Keratinocyte (primary cell): Measurements from ENCODE around the gene METTL26. TPM values are rescaled to one million over a fixed set of nuclear protein-coding genes. Genes with fewer than 3 reads are reported as not detected.
A peak's percentile ranks its signal among the peaks of the same experiment; 100 is the strongest.

Experiments
- DNase-seq: peaks from one replicate; pipeline ENCODE4 v3.0.0-alpha.2; 2011; ENCODE audit warnings: low read depth, missing footprints, low spot score
- FAIRE-seq: peaks from 2 replicates; lab custom pipeline; 2011; peaks lifted over from hg19 to GRCh38; lab: Jason Lieb, UNC
- H2AFZ ChIP-seq: 2 replicates; pipeline ENCODE4 v1.6.0; 2012; ENCODE audit warnings: low read length, control low read depth, inconsistent platforms; ENCODE audit not compliant: control insufficient read depth
- H3K27ac ChIP-seq: 2 replicates; pipeline ENCODE4 v1.5.1; 2011; ENCODE audit warnings: low read length; ENCODE audit not compliant: control insufficient read depth, insufficient read depth
- H3K27me3 ChIP-seq: 3 replicates; pipeline ENCODE4 v1.6.0; 2011; ENCODE audit warnings: low read length; ENCODE audit not compliant: control insufficient read depth, insufficient read depth; ENCODE audit errors: extremely low read depth
- H3K36me3 ChIP-seq, 2 experiments: 2 replicates in 1 of 2; 3 replicates in 1 of 2; pipeline ENCODE4 v1.5.1; 2011; ENCODE audit warnings: low read length in 2 of 2, mild to moderate bottlenecking in 1 of 2; ENCODE audit not compliant: control insufficient read depth in 2 of 2, insufficient read depth in 2 of 2; ENCODE audit errors: extremely low read depth in 1 of 2
- H3K4me1 ChIP-seq: 3 replicates; pipeline ENCODE4 v1.5.1; 2011; ENCODE audit warnings: low read length; ENCODE audit not compliant: control insufficient read depth, insufficient read depth; ENCODE audit errors: extremely low read depth
- H3K4me2 ChIP-seq: 3 replicates; pipeline ENCODE4 v1.6.0; 2011; ENCODE audit warnings: low read depth, low read length; ENCODE audit not compliant: control insufficient read depth, insufficient read depth; ENCODE audit errors: extremely low read depth
- H3K4me3 ChIP-seq, 3 experiments: fragments of 200-600 bp in 1 of 3; sonication (generic) in 1 of 3; 2 replicates in 2 of 3; 3 replicates in 1 of 3; pipeline ENCODE4 v1.5.1; 2011 to 2016; ENCODE audit warnings: low read length in 3 of 3, mild to moderate bottlenecking in 3 of 3, control low read depth in 2 of 3, inconsistent platforms in 1 of 3, low read depth in 1 of 3, mixed read lengths in 1 of 3, mixed run types in 1 of 3, moderate library complexity in 1 of 3; ENCODE audit not compliant: control insufficient read depth in 2 of 3, insufficient read depth in 2 of 3; ENCODE audit errors: extremely low read depth in 1 of 3
- H3K79me2 ChIP-seq: 2 replicates; pipeline ENCODE4 v1.6.0; 2012; ENCODE audit warnings: low read length; ENCODE audit not compliant: control insufficient read depth, insufficient read depth
- H3K9ac ChIP-seq: 3 replicates; pipeline ENCODE4 v1.6.0; 2011; ENCODE audit warnings: low read length; ENCODE audit not compliant: control insufficient read depth, insufficient read depth; ENCODE audit errors: extremely low read depth
- H3K9me1 ChIP-seq: 3 replicates; pipeline ENCODE4 v1.6.0; 2011; ENCODE audit warnings: low read length; ENCODE audit not compliant: control insufficient read depth, insufficient read depth; ENCODE audit errors: extremely low read depth
- H3K9me3 ChIP-seq: 2 replicates; pipeline ENCODE4 v1.5.1; 2012; ENCODE audit warnings: low read depth, low read length; ENCODE audit not compliant: control insufficient read depth
- H4K20me1 ChIP-seq: 3 replicates; pipeline ENCODE4 v1.6.0; 2011; ENCODE audit warnings: low read length; ENCODE audit not compliant: control insufficient read depth, insufficient read depth; ENCODE audit errors: extremely low read depth
- CTCF ChIP-seq, 3 experiments: IDR thresholded peaks in 1 of 3; conservative IDR thresholded peaks in 1 of 3; optimal IDR thresholded peaks in 1 of 3; 2 replicates in 2 of 3; 3 replicates in 1 of 3; pipeline versions ENCODE3 to v1.5.1; 2011; ENCODE audit warnings: low read length in 3 of 3, mild to moderate bottlenecking in 3 of 3, moderate library complexity in 2 of 3, control low read depth in 1 of 3, inconsistent platforms in 1 of 3; ENCODE audit not compliant: insufficient read depth in 2 of 3; ENCODE audit errors: extremely low read depth in 1 of 3
- EZH2 ChIP-seq: IDR thresholded peaks from one replicate; pipeline ENCODE4 v1.6.1; 2012; ENCODE audit warnings: inconsistent platforms, mild to moderate bottlenecking, low read length, moderate library complexity
- dilution Hi-C: fragments of 300-500 bp; cut with MboI; formaldehyde crosslinking; loops from one replicate; pipeline ENCODE4 v1.7.0; 2020; ENCODE audit warnings: low sequenced_read_pairs; ENCODE audit not compliant: extremely low pct_ligation_motif_present
- polyA plus RNA-seq, 5 experiments: library from polyadenylated mRNA; depleted of rRNA in 3 of 5; stranded (reverse) in 3 of 5; stranded (forward) in 1 of 5; unstranded in 1 of 5; fragments of >200 nt; gene quantifications; 1 replicate in 1 of 5; 2 replicates in 3 of 5; 3 replicates in 1 of 5; pipeline versions ENCODE4 v1.2.1 to v1.2.3, GENCODE V29; 2011 to 2012; ENCODE audit warnings: missing spikeins in 2 of 5, low read depth in 1 of 5, low replicate concordance in 1 of 5

Gene METTL26
- polyA plus RNA-seq, 1 donor (not counting 4 experiments of a cell fraction or from before 2014, with no cell fraction given), result 46.9 TPM

- H3K4me1 ChIP-seq, result peaks cover 10% of the 10 kb centered on the region
- H3K9ac ChIP-seq, result peak within 1 kb of the TSS; percentile 81
- peaks cover 18 to 25% of the 10 kb centered on the region in 2 experiments for H3K36me3 ChIP-seq
- TF ChIP-seq EZH2 (no peak), CTCF (optimal IDR thresholded peaks at IDR 0.05 in 1 of 3, IDR thresholded peaks at IDR 0.05 in 1 of 3, conservative IDR thresholded peaks at IDR 0.05 in 1 of 3; ENCODE audit: extremely low read depth in 1 of 3, insufficient read depth in 2 of 3, low read length in 3 of 3) (peak; percentile 53 to 91 (median 69))
- H2AFZ ChIP-seq, result peak within 1 kb of the TSS; percentile 92
- no peaks in the 10 kb centered on the region for H3K9me3 ChIP-seq
- no peak for DNase-seq
- dilution Hi-C loops, result no loop called here
- no peaks in the 10 kb centered on the region for H4K20me1 ChIP-seq
- H3K4me2 ChIP-seq, result peak within 1 kb of the TSS; percentile 83
- FAIRE-seq, result peak; percentile 56
- peak within 1 kb of the TSS; percentile 58 for H3K27ac ChIP-seq
- no peaks in the 10 kb centered on the region for H3K9me1 ChIP-seq
- peaks cover 28% of the 10 kb centered on the region for H3K79me2 ChIP-seq
- H3K27me3 ChIP-seq, result no peaks in the 10 kb centered on the region
- H3K4me3 ChIP-seq, result peak within 1 kb of the TSS; percentile 68 to 99 (median 85)
Measured at GRCh38 chr16:667780-668518, 31.8 kb upstream of the METTL26 start, which contains the start of gene RHOT2. RHOT2 (plus strand) TSS chr16:668132; CDS start chr16:668200, 68 bp downstream.

- DNase-seq (no peak), FAIRE-seq (no peak)
- peak overlapping the region; percentile 56 for H3K9ac ChIP-seq
- dilution Hi-C loops, result no loop called here
- H4K20me1 ChIP-seq, result no peaks in the 10 kb centered on the region
- no peak overlapping the region for H3K27ac ChIP-seq
- no peaks in the 10 kb centered on the region for H3K9me1 ChIP-seq
- peak overlapping the region; percentile 67 for H3K4me2 ChIP-seq
- TF ChIP-seq EZH2 (no peak), CTCF (optimal IDR thresholded peaks at IDR 0.05 in 1 of 3, IDR thresholded peaks at IDR 0.05 in 1 of 3, conservative IDR thresholded peaks at IDR 0.05 in 1 of 3; ENCODE audit: extremely low read depth in 1 of 3, insufficient read depth in 2 of 3, low read length in 3 of 3) (no peak)
- H3K36me3 ChIP-seq, result peaks cover 16 to 18% of the 10 kb centered on the region in 2 experiments
- no peaks in the 10 kb centered on the region for H3K9me3 ChIP-seq
- H2AFZ ChIP-seq, result peak overlapping the region; percentile 92
- peaks cover 28% of the 10 kb centered on the region for H3K79me2 ChIP-seq
- H3K27me3 ChIP-seq, result no peaks in the 10 kb centered on the region
- H3K4me3 ChIP-seq, result no peak overlapping the region
- peaks cover 10% of the 10 kb centered on the region for H3K4me1 ChIP-seq
Measured at GRCh38 chr16:667113-667779, 31.1 kb upstream of the METTL26 start.
